SK-N-SH treated with all-trans-retinoic acid at 6 μM for 48 hours (cell line): ENCODE measurements around the gene GGT5.
A peak's percentile ranks its signal among the peaks of the same experiment; 100 is the strongest.

Experiments used
- ARNTL ChIP-seq: fragments of 450-650 bp; formaldehyde crosslinking; IDR thresholded peaks from 2 replicates; pipeline ENCODE4 v1.5.0; 2020; ENCODE audit warnings: low read depth, mild to moderate bottlenecking, moderate library complexity, borderline replicate concordance
- BACH2 ChIP-seq: fragments of 250-450 bp; sonication (Bioruptor Pico); IDR thresholded peaks from 2 replicates; pipeline ENCODE4 v1.9.0; 2021; ENCODE audit warnings: mild to moderate bottlenecking, borderline replicate concordance
- CSRNP3 ChIP-seq: fragments of 250-450 bp; sonication (Bioruptor Pico); IDR thresholded peaks from 2 replicates; pipeline ENCODE4 v1.5.1; 2021; ENCODE audit warnings: mild to moderate bottlenecking, moderate library complexity
- ISL1 ChIP-seq: fragments of 250-450 bp; sonication (Bioruptor Pico); IDR thresholded peaks from 2 replicates; pipeline ENCODE4 v2.1.2; 2022; ENCODE audit warnings: mild to moderate bottlenecking, moderate library complexity
- PATZ1 ChIP-seq: fragments of 250-450 bp; sonication (Bioruptor Pico); IDR thresholded peaks from 2 replicates; pipeline ENCODE4 v1.8.0; 2020; ENCODE audit warnings: mild to moderate bottlenecking, moderate library complexity, borderline replicate concordance
- POU6F1 ChIP-seq: fragments of 250-450 bp; sonication (Bioruptor Pico); IDR thresholded peaks from 2 replicates; pipeline ENCODE4 v1.8.0; 2021; ENCODE audit warnings: low read depth, mild to moderate bottlenecking, moderate library complexity, borderline replicate concordance
- RARB ChIP-seq: fragments of 250-450 bp; sonication (Bioruptor Pico); IDR thresholded peaks from 2 replicates; pipeline ENCODE4 v1.8.0; 2021; ENCODE audit warnings: mild to moderate bottlenecking, moderate library complexity
- TCF4 ChIP-seq: fragments of 250-450 bp; sonication (Bioruptor Pico); IDR thresholded peaks from 2 replicates; pipeline ENCODE4 v1.8.0; 2021; ENCODE audit warnings: mild to moderate bottlenecking, moderate library complexity, borderline replicate concordance
- ZFP3 ChIP-seq: fragments of 250-450 bp; sonication (Bioruptor Pico); IDR thresholded peaks from 2 replicates; pipeline ENCODE4 v1.5.0; 2020; ENCODE audit warnings: mild to moderate bottlenecking, moderate library complexity
- ZFP30 ChIP-seq: fragments of 450-650 bp; formaldehyde crosslinking; IDR thresholded peaks from 2 replicates; pipeline ENCODE4 v1.5.0; 2022; ENCODE audit warnings: mild to moderate bottlenecking, moderate library complexity
- ZNF70 ChIP-seq: fragments of 450-650 bp; formaldehyde crosslinking; IDR thresholded peaks from 2 replicates; pipeline ENCODE4 v1.5.0; 2020; ENCODE audit warnings: mild to moderate bottlenecking, moderate library complexity
- ZNF8 ChIP-seq: fragments of 450-650 bp; formaldehyde crosslinking; IDR thresholded peaks from 2 replicates; pipeline ENCODE4 v1.5.0; 2020; ENCODE audit warnings: mild to moderate bottlenecking, moderate library complexity

- no peak for TF ChIP-seq PATZ1 (CRISPR knock-in tag)
- no peak for TF ChIP-seq ZNF70
- TF ChIP-seq BACH2 (CRISPR knock-in tag) = no peak
- no peak for TF ChIP-seq ARNTL (CRISPR knock-in tag)
- TF ChIP-seq ISL1 (CRISPR knock-in tag) = peak; percentile 39
- TF ChIP-seq POU6F1 (CRISPR knock-in tag) = no peak
- TF ChIP-seq RARB (CRISPR knock-in tag) = no peak
- no peak for TF ChIP-seq ZFP30 (CRISPR knock-in tag)
- no peak for TF ChIP-seq CSRNP3
- TF ChIP-seq ZNF8 (CRISPR knock-in tag) = no peak
- no peak for TF ChIP-seq ZFP3
- no peak for TF ChIP-seq TCF4 (CRISPR knock-in tag)
Measured at GRCh38 chr22:24291515-24292201, 46.8 kb upstream of the GGT5 start.
